HEK293 (cell line): ENCODE results near the gene HDGF.
A peak's percentile ranks its signal among the peaks of the same experiment; 100 is the strongest.

Experiments used
- GFI1B ChIP-seq: fragments of 450-650 bp; formaldehyde crosslinking; IDR thresholded peaks from 2 replicates; pipeline ENCODE4 v1.5.1; 2016; ENCODE audit warnings: missing biosample characterization, missing genetic modification characterization
- INSM2 ChIP-seq: fragments of 450-650 bp; formaldehyde crosslinking; IDR thresholded peaks from 2 replicates; pipeline ENCODE4 v1.5.1; 2016; ENCODE audit warnings: missing biosample characterization, missing genetic modification characterization
- OSR2 ChIP-seq: fragments of 450-650 bp; formaldehyde crosslinking; IDR thresholded peaks from 2 replicates; pipeline ENCODE4 v1.5.1; 2016; ENCODE audit warnings: missing biosample characterization, missing genetic modification characterization
- PRDM10 ChIP-seq: fragments of 450-650 bp; formaldehyde crosslinking; IDR thresholded peaks from 2 replicates; pipeline ENCODE4 v1.5.1; 2016; ENCODE audit warnings: missing biosample characterization, missing genetic modification characterization
- SETDB1 ChIP-seq: IDR thresholded peaks from one replicate; pipeline ENCODE4 v1.6.1; 2017; ENCODE audit warnings: mild to moderate bottlenecking, low read length, moderate library complexity, mixed read lengths; ENCODE audit not compliant: insufficient read length
- TRIM28 ChIP-seq: IDR thresholded peaks from 2 replicates; pipeline ENCODE4 v1.6.1; 2011; ENCODE audit warnings: low read length, control low read depth, borderline replicate concordance
- ZBTB11 ChIP-seq: fragments of 450-650 bp; formaldehyde crosslinking; conservative IDR thresholded peaks from 2 replicates; pipeline ENCODE4 v1.5.1; 2016; ENCODE audit warnings: low read depth, missing biosample characterization, missing genetic modification characterization
- ZNF10 ChIP-seq: fragments of 450-650 bp; formaldehyde crosslinking; IDR thresholded peaks from 2 replicates; pipeline ENCODE4 v1.5.1; 2017; ENCODE audit warnings: missing biosample characterization, missing genetic modification characterization
- ZNF114 ChIP-seq: fragments of 450-650 bp; formaldehyde crosslinking; IDR thresholded peaks from 2 replicates; pipeline ENCODE4 v1.5.0; 2017; ENCODE audit warnings: missing biosample characterization, missing genetic modification characterization
- ZNF155 ChIP-seq: fragments of 450-650 bp; formaldehyde crosslinking; IDR thresholded peaks from 2 replicates; pipeline ENCODE4 v1.5.1; 2016; ENCODE audit warnings: missing biosample characterization, missing genetic modification characterization
- ZNF280C ChIP-seq: fragments of 450-650 bp; formaldehyde crosslinking; IDR thresholded peaks from 2 replicates; pipeline ENCODE4 v1.5.1; 2016; ENCODE audit warnings: missing biosample characterization, missing genetic modification characterization
- ZNF510 ChIP-seq: fragments of 450-650 bp; formaldehyde crosslinking; IDR thresholded peaks from 2 replicates; pipeline ENCODE4 v1.5.1; 2018; ENCODE audit warnings: mild to moderate bottlenecking, missing genetic modification characterization, missing biosample characterization; ENCODE audit not compliant: insufficient replicate concordance
- ZNF518A ChIP-seq: fragments of 450-650 bp; formaldehyde crosslinking; conservative IDR thresholded peaks from 2 replicates; pipeline ENCODE4 v1.5.1; 2016; ENCODE audit warnings: low read depth, missing biosample characterization, missing genetic modification characterization
- ZNF530 ChIP-seq: fragments of 450-650 bp; formaldehyde crosslinking; IDR thresholded peaks from 2 replicates; pipeline ENCODE4 v1.5.1; 2016; ENCODE audit warnings: low read depth, missing biosample characterization, missing genetic modification characterization
- ZNF560 ChIP-seq: fragments of 450-650 bp; formaldehyde crosslinking; IDR thresholded peaks from 2 replicates; pipeline ENCODE4 v1.5.1; 2017; ENCODE audit warnings: missing biosample characterization, missing genetic modification characterization, borderline replicate concordance
- ZNF561 ChIP-seq: fragments of 450-650 bp; IDR thresholded peaks from 2 replicates; pipeline ENCODE4 v1.5.1; 2018; ENCODE audit warnings: missing biosample characterization, missing genetic modification characterization, borderline replicate concordance
- ZNF654 ChIP-seq: fragments of 450-650 bp; formaldehyde crosslinking; IDR thresholded peaks from 2 replicates; pipeline ENCODE4 v1.5.1; 2016; ENCODE audit warnings: low read depth, missing biosample characterization, missing genetic modification characterization
- ZNF768 ChIP-seq: fragments of 450-650 bp; formaldehyde crosslinking; IDR thresholded peaks from 2 replicates; pipeline ENCODE4 v1.5.1; 2018; ENCODE audit warnings: missing biosample characterization, mild to moderate bottlenecking, missing genetic modification characterization
- ZNF777 ChIP-seq: fragments of 450-650 bp; formaldehyde crosslinking; IDR thresholded peaks from 2 replicates; pipeline ENCODE4 v1.5.1; 2017; ENCODE audit warnings: missing biosample characterization, missing genetic modification characterization, borderline replicate concordance
- ZNF792 ChIP-seq: fragments of 450-650 bp; formaldehyde crosslinking; IDR thresholded peaks from 2 replicates; pipeline ENCODE4 v1.5.1; 2016; ENCODE audit warnings: missing biosample characterization, missing genetic modification characterization

Gene HDGF

GRCh38 chr1:156705918-156706656 lies 45.4 kb downstream of the HDGF start (continued):
- TF ChIP-seq ZNF518A (no peak), ZNF510 (tag by site-specific recombination) (no peak), ZNF654 (tag by site-specific recombination) (peak; percentile 86), ZNF768 (tag by site-specific recombination) (no peak), ZNF155 (tag by site-specific recombination) (no peak), ZNF530 (tag by site-specific recombination) (no peak), OSR2 (no peak), ZNF114 (tag by site-specific recombination) (no peak), ZBTB11 (tag by site-specific recombination) (peak; percentile 40), ZNF792 (tag by site-specific recombination) (no peak), ZNF777 (no peak), ZNF560 (tag by site-specific recombination) (no peak), TRIM28 (peak; percentile 45; the same call in 1 of the 2 replicates), SETDB1 (no peak), ZNF10 (tag by site-specific recombination) (no peak), GFI1B (tag by site-specific recombination) (no peak), ZNF280C (tag by site-specific recombination) (no peak), ZNF561 (0 out of 2 replicates have a peak, but pooled peaks have one; percentile 55), PRDM10 (tag by site-specific recombination) (peak; percentile 49; the same call in 1 of the 2 replicates), INSM2 (tag by site-specific recombination) (0 out of 2 replicates have a peak, but pooled peaks have one; percentile 8)
